Testis (tissue), 5 donors: ENCODE measurements around the gene SMG5. TPM values are rescaled to one million over a fixed set of nuclear protein-coding genes. Genes with fewer than 3 reads are reported as not detected.
"Not testable (repeated sequence)": the region's sequence is repeated elsewhere in the genome, so short reads cannot be mapped to it uniquely, and the experiment has no call there.

Experiments
- DNase-seq: peaks from one replicate; pipeline ENCODE4 v3.0.0-alpha.2; 2019
- H3K27ac ChIP-seq, 2 donors: fragments of 200-600 bp; sonication (generic); one replicate each; pipeline ENCODE4 v1.5.1; 2019
- H3K27me3 ChIP-seq: fragments of 200-600 bp; sonication (generic); one replicate; pipeline ENCODE4 v1.5.1; 2019
- H3K36me3 ChIP-seq: fragments of 200-600 bp; sonication (generic); one replicate; pipeline ENCODE4 v1.5.1; 2017; ENCODE audit warnings: low read depth; ENCODE audit errors: missing control alignments
- H3K4me1 ChIP-seq: fragments of 200-600 bp; sonication (generic); one replicate; pipeline ENCODE4 v1.5.1; 2019
- H3K4me3 ChIP-seq, 2 donors: fragments of 200-600 bp; sonication (generic); one replicate each; pipeline ENCODE4 v1.5.1; 2017 to 2019
- H3K9me3 ChIP-seq: fragments of 200-600 bp; sonication (generic); one replicate; pipeline ENCODE4 v1.5.1; 2017
- POLR2A ChIP-seq: fragments of 450-650 bp; IDR thresholded peaks from one replicate; pipeline ENCODE4 v1.6.1; 2017; ENCODE audit warnings: antibody characterized with exemption, mild to moderate bottlenecking, moderate library complexity
- WGBS, 2 donors: methylation state at CpG; one replicate each; pipeline ENCODE4 v1.1.5; 2018; 5-methylcytosine and 5-hydroxymethylcytosine counted together
- intact Hi-C: fragments of 100-400 bp; cut with DNase I; formaldehyde crosslinking; loops from one replicate; pipeline ENCODE4 v1.15.1; 2023; ENCODE audit warnings: low total_unique reads
- long read RNA-seq, 2 donors: transcript quantifications; one replicate each; lab custom pipeline, GENCODE V29; 2026
- polyA plus RNA-seq: library from polyadenylated mRNA; stranded (reverse); fragments of 350-450 nt; fragmentation: Illumina TruSeq; extraction: RNeasy Lipid Tissue Mini Kit (QIAGEN cat#74804); gene quantifications from one replicate; pipeline ENCODE4 v1.2.3, GENCODE V29; 2014; ENCODE audit warnings: low read depth, low replicate concordance; ENCODE audit not compliant: insufficient read depth
- total RNA-seq, 2 donors: library from RNA; depleted of rRNA; stranded (reverse); fragments of >200 nt; gene quantifications; one replicate each; pipeline ENCODE4 v1.2.3, GENCODE V29; 2016
- TF ChIP-seq, protein P1 (sequence below), 3 experiments: fragments of 450-650 bp in 2 of 3; fragments of 200-600 bp in 1 of 3; sonication (generic) in 1 of 3; IDR thresholded peaks; one replicate each; pipeline ENCODE4 v1.5.1; 2016 to 2019; ENCODE audit warnings: antibody characterized with exemption in 3 of 3, mild to moderate bottlenecking in 2 of 3, moderate library complexity in 1 of 3

The SMG5 gene, protein sequence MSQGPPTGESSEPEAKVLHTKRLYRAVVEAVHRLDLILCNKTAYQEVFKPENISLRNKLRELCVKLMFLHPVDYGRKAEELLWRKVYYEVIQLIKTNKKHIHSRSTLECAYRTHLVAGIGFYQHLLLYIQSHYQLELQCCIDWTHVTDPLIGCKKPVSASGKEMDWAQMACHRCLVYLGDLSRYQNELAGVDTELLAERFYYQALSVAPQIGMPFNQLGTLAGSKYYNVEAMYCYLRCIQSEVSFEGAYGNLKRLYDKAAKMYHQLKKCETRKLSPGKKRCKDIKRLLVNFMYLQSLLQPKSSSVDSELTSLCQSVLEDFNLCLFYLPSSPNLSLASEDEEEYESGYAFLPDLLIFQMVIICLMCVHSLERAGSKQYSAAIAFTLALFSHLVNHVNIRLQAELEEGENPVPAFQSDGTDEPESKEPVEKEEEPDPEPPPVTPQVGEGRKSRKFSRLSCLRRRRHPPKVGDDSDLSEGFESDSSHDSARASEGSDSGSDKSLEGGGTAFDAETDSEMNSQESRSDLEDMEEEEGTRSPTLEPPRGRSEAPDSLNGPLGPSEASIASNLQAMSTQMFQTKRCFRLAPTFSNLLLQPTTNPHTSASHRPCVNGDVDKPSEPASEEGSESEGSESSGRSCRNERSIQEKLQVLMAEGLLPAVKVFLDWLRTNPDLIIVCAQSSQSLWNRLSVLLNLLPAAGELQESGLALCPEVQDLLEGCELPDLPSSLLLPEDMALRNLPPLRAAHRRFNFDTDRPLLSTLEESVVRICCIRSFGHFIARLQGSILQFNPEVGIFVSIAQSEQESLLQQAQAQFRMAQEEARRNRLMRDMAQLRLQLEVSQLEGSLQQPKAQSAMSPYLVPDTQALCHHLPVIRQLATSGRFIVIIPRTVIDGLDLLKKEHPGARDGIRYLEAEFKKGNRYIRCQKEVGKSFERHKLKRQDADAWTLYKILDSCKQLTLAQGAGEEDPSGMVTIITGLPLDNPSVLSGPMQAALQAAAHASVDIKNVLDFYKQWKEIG
- total RNA-seq = 100 to 1,000 TPM in 1 of 2 donors, 10 to 100 TPM in 1; 82.5 to 100 TPM
- polyA plus RNA-seq = 74.5 TPM
- long read RNA-seq, donor 1, full-length matches to known transcripts = 2 of 8 reads
- long read RNA-seq, donor 1, partial matches to known transcripts = 6 of 8 reads
- long read RNA-seq, donor 1, other reads (novel, unspliced or antisense) = 0 of 8 reads
- long read RNA-seq, donor 2, full-length matches to known transcripts = 4 of 4 reads
- long read RNA-seq, donor 2, partial matches to known transcripts = 0 of 4 reads
- long read RNA-seq, donor 2, other reads (novel, unspliced or antisense) = 0 of 4 reads

DNA sequence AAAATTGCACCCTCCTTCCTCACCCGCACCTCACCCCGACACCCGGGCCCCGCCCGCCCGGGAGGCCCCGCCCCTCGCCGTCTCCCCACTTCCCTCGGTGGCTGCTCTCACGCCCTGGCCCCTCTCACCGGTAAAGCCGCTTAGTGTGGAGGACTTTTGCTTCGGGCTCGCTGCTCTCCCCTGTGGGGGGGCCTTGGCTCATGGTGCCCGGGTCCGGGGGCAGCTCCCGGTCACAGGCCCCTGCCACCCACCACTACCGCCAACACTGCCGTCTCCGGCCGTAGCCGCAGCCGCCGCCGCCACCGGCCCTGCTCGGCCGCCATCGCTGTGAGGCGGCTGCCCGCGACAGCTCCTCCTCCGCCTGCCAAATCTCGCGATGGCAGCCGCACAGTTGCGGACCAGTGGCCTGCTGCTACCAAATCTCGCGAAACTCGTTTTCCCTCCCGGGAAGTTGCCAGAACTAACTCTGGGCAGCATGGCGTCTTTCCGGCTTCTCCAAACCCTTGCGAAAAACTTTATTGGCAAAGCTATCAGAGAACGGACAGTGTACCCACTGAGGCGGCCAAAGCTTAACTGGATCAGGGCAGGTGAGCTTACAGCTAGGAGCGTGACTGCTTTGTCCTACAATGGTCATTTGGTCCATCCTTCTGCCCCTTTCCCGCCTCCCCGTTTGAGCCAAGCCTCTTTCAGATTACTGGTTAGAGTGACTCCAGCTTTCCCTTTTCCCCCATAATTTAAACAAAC is at the start of gene SMG5:
TSS of gene SMG5 (minus strand) at position 347 of the 744 bp plus-strand sequence. CDS start at position 202, 145 bp downstream.
- intact Hi-C loops = no loop called here
- 1 to 3% methylated on average over 18 to 50 of the region's 50 CpGs for WGBS, 2 donors

DNA sequence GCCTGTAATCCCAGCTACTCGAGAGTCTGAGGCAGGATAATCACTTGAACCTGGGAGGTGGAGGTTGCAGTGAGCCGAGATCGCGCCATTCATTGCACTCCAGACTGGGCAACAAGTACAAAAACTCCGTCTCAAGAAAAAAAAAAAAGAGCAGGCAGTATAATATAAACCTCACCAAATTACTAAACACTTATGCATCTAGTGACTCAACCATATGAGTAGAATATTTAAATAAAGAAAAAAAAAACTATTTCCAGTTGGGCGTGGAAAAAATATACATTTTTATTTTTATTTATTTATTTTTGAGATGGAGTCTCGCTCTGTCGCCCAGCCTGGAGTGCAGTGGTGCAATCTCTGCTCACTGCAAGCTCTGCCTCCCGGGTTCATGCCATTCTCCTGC is 40.6 kb upstream of the SMG5 start:
- H3K27ac ChIP-seq, intact Hi-C loops, H3K27me3 ChIP-seq, H3K4me1 ChIP-seq, H3K4me3 ChIP-seq, H3K36me3 ChIP-seq, DNase-seq, H3K9me3 ChIP-seq: not testable (repeated sequence)
- WGBS, 2 donors = 96 to 97% methylated on average over 9 of the region's 9 CpGs

More for the DNA sequence above, at the start of gene SMG5:
- Histone ChIP-seq H3K4me1 (peaks cover 20% of the 10 kb centered on the region), H3K9me3 (no peaks in the 10 kb centered on the region), H3K36me3 (no peaks in the 10 kb centered on the region), H3K27ac (peak within 1 kb of the TSS; percentile 86 to 91), H3K4me3 (peak within 1 kb of the TSS; percentile 88 to 93), H3K27me3 (no peaks in the 10 kb centered on the region)
- TF ChIP-seq, protein P1, sequence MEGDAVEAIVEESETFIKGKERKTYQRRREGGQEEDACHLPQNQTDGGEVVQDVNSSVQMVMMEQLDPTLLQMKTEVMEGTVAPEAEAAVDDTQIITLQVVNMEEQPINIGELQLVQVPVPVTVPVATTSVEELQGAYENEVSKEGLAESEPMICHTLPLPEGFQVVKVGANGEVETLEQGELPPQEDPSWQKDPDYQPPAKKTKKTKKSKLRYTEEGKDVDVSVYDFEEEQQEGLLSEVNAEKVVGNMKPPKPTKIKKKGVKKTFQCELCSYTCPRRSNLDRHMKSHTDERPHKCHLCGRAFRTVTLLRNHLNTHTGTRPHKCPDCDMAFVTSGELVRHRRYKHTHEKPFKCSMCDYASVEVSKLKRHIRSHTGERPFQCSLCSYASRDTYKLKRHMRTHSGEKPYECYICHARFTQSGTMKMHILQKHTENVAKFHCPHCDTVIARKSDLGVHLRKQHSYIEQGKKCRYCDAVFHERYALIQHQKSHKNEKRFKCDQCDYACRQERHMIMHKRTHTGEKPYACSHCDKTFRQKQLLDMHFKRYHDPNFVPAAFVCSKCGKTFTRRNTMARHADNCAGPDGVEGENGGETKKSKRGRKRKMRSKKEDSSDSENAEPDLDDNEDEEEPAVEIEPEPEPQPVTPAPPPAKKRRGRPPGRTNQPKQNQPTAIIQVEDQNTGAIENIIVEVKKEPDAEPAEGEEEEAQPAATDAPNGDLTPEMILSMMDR (IDR thresholded peaks at IDR 0.05) = no peak
- TF ChIP-seq POLR2A = no peak
- peak; percentile 98 for DNase-seq

DNA sequence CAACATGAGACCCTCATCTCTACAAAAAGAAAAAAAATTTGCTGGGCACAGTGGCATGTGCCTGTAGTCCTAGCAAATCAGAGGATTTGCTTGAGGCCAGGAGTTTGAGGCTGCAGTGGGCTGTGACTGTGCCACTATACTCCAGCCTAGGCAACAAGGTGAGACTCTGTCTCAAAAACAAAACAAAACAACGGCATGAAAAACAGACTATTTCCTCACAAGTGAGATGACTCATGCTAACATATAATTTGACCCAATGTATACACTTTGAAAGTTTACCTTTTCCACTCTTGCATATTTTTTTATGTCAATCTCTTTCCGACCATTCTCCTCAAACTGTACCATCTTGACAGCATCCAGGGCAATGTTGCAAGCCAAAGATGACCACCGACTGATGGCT is 37.9 kb upstream of the SMG5 start:
- Histone ChIP-seq H3K9me3 (no peaks in the 10 kb centered on the region), H3K27ac (no peak overlapping the region), H3K27me3 (no peaks in the 10 kb centered on the region), H3K4me3 (no peak overlapping the region), H3K36me3 (no peaks in the 10 kb centered on the region), H3K4me1 (no peaks in the 10 kb centered on the region)
- TF ChIP-seq, protein P1 (IDR thresholded peaks at IDR 0.05) = no peak
- TF ChIP-seq POLR2A = no peak
- no peak for DNase-seq
- WGBS, 2 donors = 81 to 83% methylated on average over 3 of the region's 3 CpGs
- intact Hi-C loops = no loop called here

DNA sequence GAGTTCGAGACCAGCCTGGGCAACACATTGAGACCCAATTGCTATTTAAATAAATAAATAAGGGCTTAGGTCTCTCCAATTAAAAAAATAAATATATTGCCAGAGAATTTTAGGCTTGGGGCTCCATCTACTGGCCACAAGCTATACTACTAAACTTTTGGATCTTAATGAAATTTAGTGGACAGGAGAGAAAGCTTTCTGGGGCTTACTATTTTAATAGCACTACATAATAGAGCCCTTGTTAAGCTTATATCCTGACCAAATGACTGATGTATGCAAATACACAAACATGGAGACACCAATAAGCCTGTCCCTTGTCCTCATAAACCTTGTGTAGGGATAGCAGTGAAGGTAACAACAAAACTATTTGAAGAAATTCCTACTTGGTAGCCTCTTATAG is 37.0 kb upstream of the SMG5 start:
- DNase-seq = no peak
- no peaks in the 10 kb centered on the region for H3K4me1 ChIP-seq
- H3K4me3 ChIP-seq = no peak overlapping the region
- intact Hi-C loops = no loop called here
- H3K27ac ChIP-seq = no peak overlapping the region
- H3K9me3 ChIP-seq = no peaks in the 10 kb centered on the region
- 67 to 72% methylated on average over 1 of the region's 1 CpG for WGBS, 2 donors
- no peaks in the 10 kb centered on the region for H3K27me3 ChIP-seq
- no peak for TF ChIP-seq POLR2A
- TF ChIP-seq, protein P1 (IDR thresholded peaks at IDR 0.05) = peak in 2 of 3 experiments; percentile 36 to 48
- H3K36me3 ChIP-seq = no peaks in the 10 kb centered on the region
